Measurements from ENCODE around the gene SLC7A5. TPM values are rescaled to one million over a fixed set of nuclear protein-coding genes. Genes with fewer than 3 reads are reported as not detected.
"Not testable (repeated sequence)": the region's sequence is repeated elsewhere in the genome, so short reads cannot be mapped to it uniquely, and the experiment has no call there.

The SLC7A5 gene
- total RNA-seq, 2 experiments from 2014 or later = 337 to 354 TPM

GRCh38 chr16:87870418-87871291 lies 1.3 kb upstream of the SLC7A5 start:
- ChIA-PET POLR2A (interaction anchor here (1.0 to 5.1 kb wide), 4 partner anchors 23 to 92 kb away, joined by 4 to 46 read pairs (median 9); partner anchors contain the start of gene BANP), CTCF (interaction anchor here (0.5 to 6.5 kb wide), 23 partner anchors 11 to 816 kb away, joined by 3 to 86 read pairs (median 4); partner anchors contain the start of genes BANP and SNAI3)
- not testable (repeated sequence) for H3K27me3 Mint-ChIP-seq; H3K9me3 Mint-ChIP-seq (ENCODE audit: low read depth); ATAC-seq
- H3K27ac Mint-ChIP-seq = peak overlapping the region; percentile 93
- peaks cover 31% of the 10 kb centered on the region for H3K36me3 Mint-ChIP-seq (ENCODE audit: low read depth)
- intact Hi-C loops (cut with DNase I, micrococcal nuclease) = loop anchor here (1.0 to 2.0 kb wide), 8 partner anchors 20 to 320 kb away; partner anchors contain the start of gene BANP (in 1 of the 2)
- peak overlapping the region; percentile 45 for H3K4me3 Mint-ChIP-seq
- peak; percentile 6 for DNase-seq
- H3K4me1 Mint-ChIP-seq = peaks cover 51% of the 10 kb centered on the region

- peaks cover 47% of the 10 kb centered on the region for H3K4me1 Mint-ChIP-seq
- H3K9me3 Mint-ChIP-seq (ENCODE audit: low read depth); DNase-seq; ATAC-seq; H3K27me3 Mint-ChIP-seq: not testable (repeated sequence)
- peak overlapping the region; percentile 45 for H3K4me3 Mint-ChIP-seq
- peaks cover 37% of the 10 kb centered on the region for H3K36me3 Mint-ChIP-seq (ENCODE audit: low read depth)
- intact Hi-C loops (cut with DNase I, micrococcal nuclease) = loop anchor here in 1 of 2 experiments (2.0 kb wide), 4 partner anchors 319 to 583 kb away; partner anchors contain the start of genes FBXO31, ZCCHC14 and ZFPM1
- peak overlapping the region; percentile 86 for H3K27ac Mint-ChIP-seq
- ChIA-PET CTCF (interaction anchor here (0.5 to 5.5 kb wide), 3 partner anchors 19 to 817 kb away, joined by 3 to 86 read pairs (median 11); partner anchors contain the start of gene SNAI3), POLR2A (interaction anchor here (1.0 to 5.1 kb wide), 6 partner anchors 13 to 91 kb away, joined by 3 to 46 read pairs (median 4); no protein-coding TSS in a partner anchor)
These were observed 641 bp upstream of the SLC7A5 start for GRCh38 chr16:87869879-87870417.

- ChIA-PET POLR2A (interaction anchor here (0.6 to 5.1 kb wide), 13 partner anchors 9 to 1324 kb away, joined by 3 to 46 read pairs (median 3); partner anchors contain the start of gene FBXO31), CTCF (interaction anchor here (0.6 to 5.5 kb wide), 5 partner anchors 18 to 88 kb away, joined by 3 to 86 read pairs (median 7); no protein-coding TSS in a partner anchor)
- H3K4me1 Mint-ChIP-seq = peaks cover 48% of the 10 kb centered on the region
- intact Hi-C loops (cut with DNase I, micrococcal nuclease) = loop anchor here (1.0 to 2.0 kb wide), 4 partner anchors 83 to 584 kb away; partner anchors contain the start of genes BANP (in 1 of the 2), FBXO31 (in 1 of the 2), ZCCHC14 (in 1 of the 2) and ZFPM1 (in 1 of the 2)
- peak overlapping the region; percentile 99 for H3K27ac Mint-ChIP-seq
- H3K36me3 Mint-ChIP-seq (ENCODE audit: low read depth) = peaks cover 48% of the 10 kb centered on the region
- peak overlapping the region; percentile 99 for H3K4me3 Mint-ChIP-seq
- not testable (repeated sequence) for H3K27me3 Mint-ChIP-seq; H3K9me3 Mint-ChIP-seq (ENCODE audit: low read depth)
- peak; percentile 55 for ATAC-seq
- DNase-seq = peak; percentile 86
These were observed 865 bp downstream of the SLC7A5 start for GRCh38 chr16:87868254-87869029.

- DNase-seq (peak; percentile 72), ATAC-seq (peak; percentile 7)
- H3K9me3 Mint-ChIP-seq (ENCODE audit: low read depth); H3K27me3 Mint-ChIP-seq: not testable (repeated sequence)
- CTCF ChIA-PET = interaction anchor here (0.6 to 3.3 kb wide), 6 partner anchors 16 to 588 kb away, joined by 3 to 16 read pairs (median 4); no protein-coding TSS in a partner anchor
- peaks cover 66% of the 10 kb centered on the region for H3K36me3 Mint-ChIP-seq (ENCODE audit: low read depth)
- peaks cover 45% of the 10 kb centered on the region for H3K4me1 Mint-ChIP-seq
- H3K4me3 Mint-ChIP-seq = peak overlapping the region; percentile 99
- H3K27ac Mint-ChIP-seq = peak overlapping the region; percentile 99
- POLR2A ChIA-PET = interaction anchor here (0.7 to 2.8 kb wide), 7 partner anchors 9 to 87 kb away, joined by 3 to 28 read pairs (median 3); no protein-coding TSS in a partner anchor
- intact Hi-C loops (cut with DNase I, micrococcal nuclease) = loop anchor here in 1 of 2 experiments (1.0 kb wide), 1 partner anchor 13 kb away; no protein-coding TSS in a partner anchor
These were observed 3.3 kb downstream of the SLC7A5 start for GRCh38 chr16:87865902-87866555.

- ChIA-PET POLR2A (interaction anchor here (1.0 to 2.8 kb wide), 2 partner anchors 9 to 58 kb away, joined by 4 to 28 read pairs; no protein-coding TSS in a partner anchor), CTCF (interaction anchor here (1.3 to 3.3 kb wide), 2 partner anchors 14 to 86 kb away, joined by 4 to 15 read pairs; no protein-coding TSS in a partner anchor)
- Mint-ChIP-seq H3K27ac (peak overlapping the region; percentile 81), H3K36me3 (ENCODE audit: low read depth) (peaks cover 80% of the 10 kb centered on the region), H3K4me3 (peak overlapping the region; percentile 99), H3K4me1 (peaks cover 49% of the 10 kb centered on the region), H3K9me3 (ENCODE audit: low read depth) (no peaks in the 10 kb centered on the region), H3K27me3 (no peaks in the 10 kb centered on the region)
- no peak for ATAC-seq
- intact Hi-C loops (cut with DNase I, micrococcal nuclease) = no loop called here
- DNase-seq = no peak
These were observed 4.8 kb downstream of the SLC7A5 start for GRCh38 chr16:87864331-87864989.

- H3K27me3 Mint-ChIP-seq; DNase-seq; H3K27ac Mint-ChIP-seq; intact Hi-C loops (cut with DNase I, micrococcal nuclease); ATAC-seq; H3K9me3 Mint-ChIP-seq (ENCODE audit: low read depth); POLR2A ChIA-PET: not testable (repeated sequence)
- Mint-ChIP-seq H3K36me3 (ENCODE audit: low read depth) (peaks cover 86% of the 10 kb centered on the region), H3K4me1 (peaks cover 59% of the 10 kb centered on the region), H3K4me3 (peak overlapping the region; percentile 99)
- CTCF ChIA-PET = interaction anchor here (1.1 kb wide), 1 partner anchor 10 kb away, joined by 3 read pairs; no protein-coding TSS in a partner anchor
These were observed 6.0 kb downstream of the SLC7A5 start for GRCh38 chr16:87863327-87863635.

- H3K36me3 Mint-ChIP-seq (ENCODE audit: low read depth) = peaks cover 85% of the 10 kb centered on the region
- H3K27me3 Mint-ChIP-seq; H3K27ac Mint-ChIP-seq; intact Hi-C loops (cut with DNase I, micrococcal nuclease); H3K9me3 Mint-ChIP-seq (ENCODE audit: low read depth); ATAC-seq; DNase-seq: not testable (repeated sequence)
- CTCF ChIA-PET = interaction anchor here (1.1 kb wide), 1 partner anchor 9 kb away, joined by 3 read pairs; no protein-coding TSS in a partner anchor
- peaks cover 64% of the 10 kb centered on the region for H3K4me1 Mint-ChIP-seq
- peak overlapping the region; percentile 99 for H3K4me3 Mint-ChIP-seq
- POLR2A ChIA-PET = interaction anchor here (1.2 kb wide), 1 partner anchor 33 kb away, joined by 3 read pairs; no protein-coding TSS in a partner anchor
These were observed 6.5 kb downstream of the SLC7A5 start for GRCh38 chr16:87862597-87863326.

- H3K27me3 Mint-ChIP-seq; H3K9me3 Mint-ChIP-seq (ENCODE audit: low read depth); H3K27ac Mint-ChIP-seq; intact Hi-C loops (cut with DNase I, micrococcal nuclease); ATAC-seq; DNase-seq: not testable (repeated sequence)
- ChIA-PET POLR2A (interaction anchor here (0.6 to 1.9 kb wide), 3 partner anchors 9 to 34 kb away, joined by 3 to 5 read pairs (median 3); no protein-coding TSS in a partner anchor), CTCF (interaction anchor here (0.6 kb wide), 1 partner anchor 28 kb away, joined by 3 read pairs; no protein-coding TSS in a partner anchor)
- Mint-ChIP-seq H3K4me3 (peak overlapping the region; percentile 33), H3K36me3 (ENCODE audit: low read depth) (peaks cover 84% of the 10 kb centered on the region), H3K4me1 (peaks cover 77% of the 10 kb centered on the region)
These were observed 7.8 kb downstream of the SLC7A5 start for GRCh38 chr16:87861300-87862099.

All from activated CD4-positive, alpha-beta T cell treated with anti-CD3 and anti-CD28 coated beads for 36 hours (primary cell).